GM12892 (cell line): ENCODE results near the gene PRSS27.

Experiments used
- POLR2A ChIP-seq: IDR thresholded peaks from 2 replicates; pipeline ENCODE4 v1.6.1; 2011; ENCODE audit warnings: low read depth, low read length, control low read depth
- POLR2AphosphoS5 ChIP-seq: IDR thresholded peaks from 2 replicates; pipeline ENCODE4 v1.6.1; 2011; ENCODE audit warnings: low read depth, low read length, control low read depth
- TAF1 ChIP-seq: IDR thresholded peaks from 2 replicates; pipeline ENCODE4 v1.6.1; 2011; ENCODE audit warnings: low read depth, mild to moderate bottlenecking, control low read depth, low read length, borderline replicate concordance

DNA sequence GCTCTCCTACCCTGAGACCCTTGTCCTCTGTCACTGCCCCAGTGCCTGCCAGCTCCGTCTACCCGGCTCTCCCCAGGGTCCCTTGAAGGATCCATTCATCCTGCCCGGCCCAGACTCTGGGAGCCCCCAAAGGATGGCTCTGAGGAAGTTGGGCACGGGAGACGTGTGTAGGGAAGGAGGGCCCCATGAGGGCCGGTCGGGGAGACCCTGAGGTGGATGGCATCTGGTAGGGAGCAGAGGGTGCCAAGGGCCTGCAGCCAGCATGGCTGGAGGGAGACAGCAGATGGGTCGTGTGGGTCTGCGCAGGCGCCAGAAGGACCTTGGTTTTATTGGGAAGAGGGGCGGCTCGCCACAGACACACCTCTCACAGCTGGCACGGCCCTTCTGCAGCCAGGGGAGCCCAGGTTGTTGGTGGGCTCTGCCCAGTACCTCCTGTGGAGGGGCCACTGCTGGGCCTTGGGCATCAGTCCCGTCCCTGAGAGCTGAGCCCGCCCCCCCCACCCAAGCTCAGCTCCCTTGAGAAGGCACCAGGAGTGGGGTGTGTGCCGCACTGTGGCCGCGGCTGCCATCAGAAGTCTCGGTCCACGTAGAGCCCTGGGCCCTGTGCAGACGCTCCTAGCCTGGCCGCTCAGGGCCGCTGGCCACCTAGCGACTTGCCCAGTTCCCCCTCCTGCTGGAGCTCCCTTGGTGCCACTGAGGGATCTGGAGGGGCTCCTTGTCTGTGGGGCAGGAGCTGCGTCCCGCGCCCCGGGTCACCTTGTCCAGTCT is 21.7 kb downstream of the PRSS27 start:
- TF ChIP-seq POLR2A (no peak), POLR2AphosphoS5 (no peak), TAF1 (no peak)
